ENCODE measurements around the gene SLC12A4.

GRCh38 chr16:67942510-67943255 is 25.8 kb downstream of the SLC12A4 start:
- TF ChIP-seq CTCF (IDR thresholded peaks at IDR 0.05), result no peak
- TF ChIP-seq POLR2A (IDR thresholded peaks at IDR 0.05), result no peak

Data from uterus (tissue), 2 donors.